GM03348 (cell line): ENCODE data around the gene GPR32.
"Not testable (repeated sequence)": the region's sequence is repeated elsewhere in the genome, so short reads cannot be mapped to it uniquely, and the experiment has no call there.

Experiments used
- DNase-seq: peaks from one replicate; pipeline ENCODE4 v3.0.0; 2012; ENCODE audit warnings: low spot score

The GPR32 gene

DNA sequence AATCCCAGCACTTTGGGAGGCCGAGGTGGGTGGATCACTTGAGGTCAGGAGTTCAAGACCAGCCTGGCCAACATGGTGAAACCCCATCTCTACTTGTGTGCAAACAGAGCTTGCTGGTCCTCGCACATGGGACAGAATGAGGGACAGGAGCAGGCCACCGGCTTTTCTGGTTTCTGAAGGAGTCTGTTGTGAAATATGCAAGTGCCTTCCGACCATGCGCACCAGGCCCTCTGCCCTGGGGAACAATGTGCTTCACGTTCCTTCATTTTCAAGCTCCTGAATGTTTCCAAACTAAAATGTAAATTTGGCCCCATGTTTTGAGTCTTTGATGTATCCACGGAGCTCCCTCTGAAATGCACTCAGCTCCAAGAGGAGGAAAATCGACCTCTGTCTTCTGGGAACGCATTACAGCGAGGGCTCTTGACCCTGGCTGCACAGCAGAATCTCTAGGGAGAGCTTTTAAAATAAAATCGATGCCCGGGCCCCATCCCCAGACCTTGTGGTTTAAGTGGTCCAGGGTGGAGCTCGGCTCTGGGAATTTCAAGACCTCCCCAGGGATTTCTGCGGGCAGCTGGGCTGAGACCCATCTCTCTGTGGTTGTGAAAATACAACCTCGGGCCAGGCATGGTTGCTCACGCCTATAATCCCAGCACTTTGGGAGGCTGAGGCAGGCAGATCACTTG lies 10.6 kb downstream of the GPR32 start:
- DNase-seq = no peak

- not testable (repeated sequence) for DNase-seq
These were observed 13.5 kb downstream of the GPR32 start for GRCh38 chr19:50783848-50784152.

- DNase-seq = no peak
These were observed 14.4 kb downstream of the GPR32 start for GRCh38 chr19:50784710-50785109.

GRCh38 chr19:50785329-50785728 lies 15.1 kb downstream of the GPR32 start:
- no peak for DNase-seq

- no peak for DNase-seq
These were observed 20.1 kb downstream of the GPR32 start, which contains the start of gene ACP4 for GRCh38 chr19:50790396-50790795. Gene ACP4, plus strand, starts transcription at chr19:50790415. Its CDS starts 0 bp downstream, at chr19:50790415.

DNA sequence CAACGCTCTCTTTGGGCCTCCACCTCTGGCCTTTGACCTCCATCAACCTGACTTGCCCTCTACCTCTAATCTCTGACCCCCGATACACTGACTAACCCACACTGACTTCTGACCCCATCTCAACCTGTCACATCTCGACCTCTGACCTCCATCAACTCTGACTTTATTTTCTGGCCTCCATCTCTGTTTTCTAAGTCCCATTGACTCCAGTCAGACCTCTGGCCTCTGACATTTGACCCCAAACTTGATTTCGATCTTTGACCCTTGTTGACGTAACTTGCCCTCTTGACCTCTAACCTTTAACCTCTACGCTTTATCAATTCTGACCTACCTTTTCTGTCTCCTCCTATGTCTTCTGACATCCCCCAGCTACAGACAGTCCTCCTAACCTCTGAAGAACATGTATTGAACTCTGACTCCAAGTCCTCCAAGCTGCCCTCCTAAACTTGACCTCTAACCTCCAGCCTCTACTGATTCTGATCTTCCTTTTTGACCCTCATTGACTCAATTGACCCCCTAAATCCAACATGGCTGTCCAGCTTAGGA lies 20.7 kb downstream of the GPR32 start:
- no peak for DNase-seq

DNA sequence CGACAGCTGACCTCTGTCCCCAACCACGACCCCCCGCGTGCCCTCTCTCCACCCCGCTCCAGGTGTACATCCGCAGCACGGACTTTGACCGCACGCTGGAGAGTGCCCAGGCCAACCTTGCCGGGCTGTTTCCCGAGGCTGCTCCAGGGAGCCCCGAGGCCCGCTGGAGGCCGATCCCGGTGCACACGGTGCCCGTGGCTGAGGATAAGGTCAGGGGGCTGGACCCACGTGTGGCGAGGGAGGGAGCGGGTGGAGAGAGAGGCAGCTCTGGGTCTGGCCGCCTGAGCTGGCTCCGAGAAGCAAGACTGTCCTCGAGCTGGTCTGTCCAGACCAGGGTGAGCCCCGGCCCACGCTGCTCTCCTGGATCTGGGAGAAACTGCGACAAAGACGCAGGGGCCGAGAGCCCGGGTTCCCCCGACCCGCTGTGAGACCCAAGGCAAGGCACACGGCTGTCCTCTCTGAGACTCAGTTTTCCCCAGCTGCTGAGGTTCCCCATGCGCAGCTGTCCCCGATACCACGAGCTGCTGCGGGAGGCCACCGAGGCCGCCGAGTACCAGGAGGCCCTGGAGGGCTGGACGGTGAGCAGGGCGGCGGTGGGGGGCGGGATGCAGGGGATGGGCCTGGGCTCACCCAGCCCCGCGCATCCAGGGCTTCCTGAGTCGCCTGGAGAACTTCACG lies 21.5 kb downstream of the GPR32 start:
- DNase-seq = no peak

GRCh38 chr19:50792272-50793250 lies 22.3 kb downstream of the GPR32 start:
- no peak for DNase-seq

- DNase-seq = no peak
These were observed 23.3 kb downstream of the GPR32 start for GRCh38 chr19:50793558-50794065.

DNA sequence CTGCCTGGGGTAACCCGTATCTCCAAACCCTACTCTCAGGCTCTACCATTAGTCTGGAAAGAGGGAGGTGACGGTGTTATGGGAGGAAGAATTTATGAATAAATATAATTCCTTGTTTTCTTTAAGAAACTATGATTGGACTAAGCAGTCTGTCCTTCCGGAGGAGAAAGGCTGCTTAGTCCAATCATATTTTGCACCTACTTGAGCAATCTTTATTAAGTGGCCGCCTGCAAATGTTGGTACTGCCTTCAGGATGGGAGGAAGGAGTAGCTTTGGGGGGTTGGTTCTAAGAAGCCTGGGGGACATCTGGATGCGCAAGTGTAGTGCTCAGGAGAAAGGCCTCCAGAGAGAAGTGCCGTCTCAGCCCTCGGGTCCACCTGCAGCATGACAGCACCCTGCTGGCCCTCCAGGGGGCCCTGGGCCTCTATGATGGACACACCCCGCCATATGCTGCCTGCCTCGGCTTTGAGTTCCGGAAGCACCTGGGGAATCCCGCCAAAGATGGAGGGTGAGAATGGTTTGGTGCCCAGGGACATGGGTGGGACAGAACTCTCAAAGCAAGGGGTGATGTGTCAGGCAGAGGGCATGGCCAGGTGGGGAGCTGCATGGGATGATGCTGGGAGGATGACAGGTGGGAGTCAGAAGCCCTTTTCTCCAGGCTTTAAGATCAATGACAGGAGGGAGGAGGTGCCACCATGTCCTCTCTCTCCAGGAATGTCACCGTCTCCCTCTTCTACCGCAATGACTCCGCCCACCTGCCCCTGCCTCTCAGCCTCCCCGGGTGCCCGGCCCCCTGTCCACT lies 24.0 kb downstream of the GPR32 start:
- no peak for DNase-seq

- no peak for DNase-seq
These were observed 24.8 kb downstream of the GPR32 start for GRCh38 chr19:50794876-50795663.

- no peak for DNase-seq
These were observed 25.4 kb downstream of the GPR32 start for GRCh38 chr19:50795664-50796073.

DNA sequence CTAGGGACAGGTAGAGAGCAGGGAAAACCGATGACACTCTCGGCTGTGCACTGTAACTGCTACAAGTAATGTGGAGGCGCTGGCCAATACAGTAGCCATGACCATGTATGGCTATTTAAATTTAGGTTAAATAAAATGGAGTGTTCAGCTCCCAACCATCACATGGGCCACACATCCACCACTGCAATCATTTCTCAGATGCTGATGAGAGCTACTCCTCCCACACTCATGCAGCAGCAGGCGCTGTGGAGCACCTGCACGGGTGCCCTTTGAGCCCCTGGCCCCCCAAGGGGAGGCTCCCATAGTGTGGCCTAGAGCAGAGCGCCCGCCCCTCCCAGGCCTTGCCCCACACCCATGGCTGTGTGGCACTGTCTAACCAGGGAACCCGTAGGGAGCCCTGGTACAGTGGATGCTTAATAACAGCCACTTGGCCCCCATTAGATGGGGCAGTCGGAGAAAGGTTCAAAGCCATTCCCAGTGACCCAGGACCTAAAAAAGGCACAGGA lies 25.9 kb downstream of the GPR32 start:
- DNase-seq = no peak

- no peak for DNase-seq
These were observed 26.6 kb downstream of the GPR32 start for GRCh38 chr19:50796634-50797428.

DNA sequence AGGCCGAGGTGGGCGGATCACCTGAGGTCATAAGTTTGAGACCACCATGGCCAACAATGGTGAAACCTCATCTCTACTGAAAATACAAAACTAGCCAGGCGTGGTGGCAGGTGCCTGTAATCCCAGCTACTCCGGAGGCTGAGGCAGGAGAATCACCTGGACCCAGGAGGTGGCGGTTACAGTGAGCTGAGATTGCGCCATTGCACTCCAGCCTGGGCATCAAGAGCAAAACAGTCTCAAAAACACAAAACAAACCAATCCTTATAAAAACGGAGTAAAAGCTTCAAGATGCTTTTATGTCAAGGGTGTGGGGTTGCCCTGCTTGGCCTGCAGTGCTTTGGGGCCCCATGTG lies 27.1 kb downstream of the GPR32 start:
- no peak for DNase-seq

GRCh38 chr19:50797781-50798658 lies 27.8 kb downstream of the GPR32 start:
- DNase-seq = no peak

DNA sequence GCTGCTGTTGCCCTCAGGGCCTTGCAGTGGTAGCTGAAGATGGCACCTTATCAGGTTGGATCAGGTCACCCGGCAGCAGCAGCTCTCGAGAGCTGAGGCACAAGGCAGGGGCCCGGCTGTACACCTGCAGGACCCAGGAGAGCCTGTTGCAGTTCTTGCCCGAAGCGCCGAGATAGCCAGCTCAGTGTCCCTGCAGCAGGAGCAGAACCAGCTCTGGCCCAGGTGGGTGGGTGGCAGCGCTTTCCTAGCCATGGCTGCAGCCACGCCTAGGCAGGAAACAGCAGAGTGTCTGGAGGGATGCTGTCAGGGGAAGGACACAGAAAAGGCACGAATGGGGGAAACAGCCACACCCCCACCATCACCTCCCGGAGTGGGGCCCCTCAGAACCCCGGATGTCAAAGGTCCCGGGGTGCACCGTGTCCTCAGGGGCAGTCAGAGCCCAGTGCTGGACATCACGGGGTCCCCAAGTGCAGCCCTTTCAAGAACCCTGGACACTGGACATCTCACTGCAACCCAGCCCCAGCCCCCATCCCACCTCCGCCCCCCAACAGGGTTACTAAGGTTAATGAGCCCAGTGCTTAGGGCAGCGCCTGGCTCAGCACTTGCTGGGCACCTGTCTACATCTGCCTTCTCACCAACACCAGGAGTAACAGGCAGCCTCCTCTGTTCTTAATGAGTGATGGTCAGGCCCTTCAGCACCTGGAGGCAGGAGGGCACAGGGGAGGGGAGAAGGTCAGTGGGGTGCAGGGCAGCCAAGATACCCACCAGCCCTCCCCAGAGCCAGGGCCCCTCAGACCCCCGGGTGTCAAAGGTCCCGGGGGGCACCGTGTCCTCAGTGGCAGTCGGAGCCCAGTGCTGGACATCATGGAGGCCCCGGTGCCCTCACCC lies 28.6 kb downstream of the GPR32 start:
- no peak for DNase-seq

GRCh38 chr19:50799547-50799851 lies 29.2 kb downstream of the GPR32 start:
- DNase-seq = no peak
